ENCODE data around the gene DOP1B.

- no peak for TF ChIP-seq CTCF (conservative IDR thresholded peaks at IDR 0.05; ENCODE audit: low read depth, low read length)
- no peak for TF ChIP-seq EZH2 (IDR thresholded peaks at IDR 0.05; ENCODE audit: borderline replicate concordance, low read depth, low read length, poor library complexity, severe bottlenecking)
Observed at GRCh38 chr21:36165356-36165755, 8.7 kb downstream of the DOP1B start.

Data from A673 (cell line).